ENCODE data around the gene ELMOD3.

Gene ELMOD3

GRCh38 chr2:85309699-85310321, 44.8 kb upstream of the ELMOD3 start:
- H2BK15ac ChIP-seq (ENCODE audit: low read depth, poor library complexity, severe bottlenecking) = no peak overlapping the region
- H3K36me3 ChIP-seq (ENCODE audit: control insufficient read depth in 1 of 2, insufficient read depth in 2 of 2, low read depth in 1 of 2, low read length in 2 of 2) = peaks cover 40 to 51% of the 10 kb centered on the region in 2 experiments
- no peak overlapping the region for H3K18ac ChIP-seq (ENCODE audit: low read depth in 1 of 2, low read length in 2 of 2)
- no peaks in the 10 kb centered on the region for H3K9me3 ChIP-seq (ENCODE audit: control insufficient read depth, low read length)
- H2AK5ac ChIP-seq (ENCODE audit: low read length, severe bottlenecking) = peak overlapping the region; percentile 0
- H3K9ac ChIP-seq (ENCODE audit: low read length) = no peak overlapping the region
- H3K4me3 ChIP-seq (ENCODE audit: insufficient read depth in 1 of 2, low read depth in 1 of 2, low read length in 2 of 2) = no peak overlapping the region
- no peak for DNase-seq
- no peak overlapping the region for H2BK120ac ChIP-seq (ENCODE audit: low read depth, low read length)
- peak overlapping the region; percentile 33 for H3K27ac ChIP-seq (ENCODE audit: low read length, poor library complexity, severe bottlenecking)
- peak overlapping the region in 1 of 2 experiments; percentile 77 for H3K23ac ChIP-seq (ENCODE audit: low read length in 2 of 2)
- peaks cover 2% of the 10 kb centered on the region for H3K79me1 ChIP-seq (replicated peaks; ENCODE audit: low read length, poor library complexity, severe bottlenecking)
- H4K8ac ChIP-seq (ENCODE audit: low read length) = no peak overlapping the region
- no peak overlapping the region for H3K14ac ChIP-seq (ENCODE audit: low read length in 2 of 2)
- H3K27me3 ChIP-seq (ENCODE audit: control insufficient read depth in 1 of 2, insufficient read depth in 1 of 2, low read length in 2 of 2) = no peaks in the 10 kb centered on the region
- H3K4ac ChIP-seq (ENCODE audit: low read depth in 1 of 2, low read length in 2 of 2) = no peak overlapping the region
- WGBS = 86% methylated on average over 18 of the region's 19 CpGs
- H2AFZ ChIP-seq (ENCODE audit: low read depth, low read length) = no peak overlapping the region
- no peak overlapping the region for H2BK12ac ChIP-seq (ENCODE audit: low read length in 2 of 2)
- no peak overlapping the region for H3K4me2 ChIP-seq (ENCODE audit: low read length, poor library complexity, severe bottlenecking)
- no peak overlapping the region for H2BK5ac ChIP-seq (ENCODE audit: low read depth, low read length, poor library complexity, severe bottlenecking)
- H4K91ac ChIP-seq (ENCODE audit: low read length) = no peak overlapping the region
- peaks cover 24% of the 10 kb centered on the region for H3K4me1 ChIP-seq (ENCODE audit: control insufficient read depth, insufficient read depth, low read depth, low read length)

- H3K14ac ChIP-seq (ENCODE audit: low read length in 2 of 2) = no peak overlapping the region
- H3K27me3 ChIP-seq (ENCODE audit: control insufficient read depth in 1 of 2, insufficient read depth in 1 of 2, low read length in 2 of 2) = no peaks in the 10 kb centered on the region
- no peak overlapping the region for H3K23ac ChIP-seq (ENCODE audit: low read length in 2 of 2)
- peaks cover 24% of the 10 kb centered on the region for H3K4me1 ChIP-seq (ENCODE audit: control insufficient read depth, insufficient read depth, low read depth, low read length)
- H4K91ac ChIP-seq (ENCODE audit: low read length) = no peak overlapping the region
- H2AFZ ChIP-seq (ENCODE audit: low read depth, low read length) = no peak overlapping the region
- H2BK12ac ChIP-seq (ENCODE audit: low read length in 2 of 2) = no peak overlapping the region
- H3K18ac ChIP-seq (ENCODE audit: low read depth in 1 of 2, low read length in 2 of 2) = no peak overlapping the region
- no peak overlapping the region for H3K27ac ChIP-seq (ENCODE audit: low read length, poor library complexity, severe bottlenecking)
- 79% methylated on average over 3 of the region's 3 CpGs for WGBS
- no peak overlapping the region for H2AK5ac ChIP-seq (ENCODE audit: low read length, severe bottlenecking)
- no peak overlapping the region for H4K8ac ChIP-seq (ENCODE audit: low read length)
- H3K9me3 ChIP-seq (ENCODE audit: control insufficient read depth, low read length) = no peaks in the 10 kb centered on the region
- DNase-seq = no peak
- no peak overlapping the region for H2BK5ac ChIP-seq (ENCODE audit: low read depth, low read length, poor library complexity, severe bottlenecking)
- peaks cover 40 to 51% of the 10 kb centered on the region in 2 experiments for H3K36me3 ChIP-seq (ENCODE audit: control insufficient read depth in 1 of 2, insufficient read depth in 2 of 2, low read depth in 1 of 2, low read length in 2 of 2)
- no peak overlapping the region for H3K4ac ChIP-seq (ENCODE audit: low read depth in 1 of 2, low read length in 2 of 2)
- peaks cover 4% of the 10 kb centered on the region for H3K79me1 ChIP-seq (replicated peaks; ENCODE audit: low read length, poor library complexity, severe bottlenecking)
- H2BK15ac ChIP-seq (ENCODE audit: low read depth, poor library complexity, severe bottlenecking) = no peak overlapping the region
- no peak overlapping the region for H3K4me3 ChIP-seq (ENCODE audit: insufficient read depth in 1 of 2, low read depth in 1 of 2, low read length in 2 of 2)
- no peak overlapping the region for H3K4me2 ChIP-seq (ENCODE audit: low read length, poor library complexity, severe bottlenecking)
- H3K9ac ChIP-seq (ENCODE audit: low read length) = no peak overlapping the region
- H2BK120ac ChIP-seq (ENCODE audit: low read depth, low read length) = no peak overlapping the region
These were observed 44.2 kb upstream of the ELMOD3 start for GRCh38 chr2:85310330-85310729.

GRCh38 chr2:85312404-85312803, 42.2 kb upstream of the ELMOD3 start:
- Histone ChIP-seq H3K4me1 (ENCODE audit: control insufficient read depth, insufficient read depth, low read depth, low read length) (peaks cover 24% of the 10 kb centered on the region), H3K36me3 (ENCODE audit: control insufficient read depth in 1 of 2, insufficient read depth in 2 of 2, low read depth in 1 of 2, low read length in 2 of 2) (peaks cover 42 to 47% of the 10 kb centered on the region in 2 experiments), H3K23ac (ENCODE audit: low read length in 2 of 2) (no peak overlapping the region), H2BK120ac (ENCODE audit: low read depth, low read length) (no peak overlapping the region), H3K9ac (ENCODE audit: low read length) (peak overlapping the region; percentile 62), H2AK5ac (ENCODE audit: low read length, severe bottlenecking) (no peak overlapping the region), H3K27ac (ENCODE audit: low read length, poor library complexity, severe bottlenecking) (no peak overlapping the region), H3K18ac (ENCODE audit: low read depth in 1 of 2, low read length in 2 of 2) (no peak overlapping the region), H3K14ac (ENCODE audit: low read length in 2 of 2) (no peak overlapping the region), H3K27me3 (ENCODE audit: control insufficient read depth in 1 of 2, insufficient read depth in 1 of 2, low read length in 2 of 2) (no peaks in the 10 kb centered on the region), H3K4ac (ENCODE audit: low read depth in 1 of 2, low read length in 2 of 2) (no peak overlapping the region), H2BK5ac (ENCODE audit: low read depth, low read length, poor library complexity, severe bottlenecking) (no peak overlapping the region), H3K4me3 (ENCODE audit: insufficient read depth in 1 of 2, low read depth in 1 of 2, low read length in 2 of 2) (no peak overlapping the region), H4K91ac (ENCODE audit: low read length) (no peak overlapping the region), H3K9me3 (ENCODE audit: control insufficient read depth, low read length) (no peaks in the 10 kb centered on the region), H2BK15ac (ENCODE audit: low read depth, poor library complexity, severe bottlenecking) (no peak overlapping the region), H2BK12ac (ENCODE audit: low read length in 2 of 2) (no peak overlapping the region), H3K4me2 (ENCODE audit: low read length, poor library complexity, severe bottlenecking) (no peak overlapping the region), H2AFZ (ENCODE audit: low read depth, low read length) (no peak overlapping the region), H3K79me1 (replicated peaks; ENCODE audit: low read length, poor library complexity, severe bottlenecking) (peaks cover 5% of the 10 kb centered on the region), H4K8ac (ENCODE audit: low read length) (no peak overlapping the region)
- peak; percentile 52 for DNase-seq
- 96% methylated on average over 6 of the region's 7 CpGs for WGBS

- H2BK15ac ChIP-seq (ENCODE audit: low read depth, poor library complexity, severe bottlenecking) = no peak overlapping the region
- no peak overlapping the region for H3K4me3 ChIP-seq (ENCODE audit: insufficient read depth in 1 of 2, low read depth in 1 of 2, low read length in 2 of 2)
- no peak overlapping the region for H2AK5ac ChIP-seq (ENCODE audit: low read length, severe bottlenecking)
- H3K9ac ChIP-seq (ENCODE audit: low read length) = no peak overlapping the region
- H4K8ac ChIP-seq (ENCODE audit: low read length) = no peak overlapping the region
- H3K27ac ChIP-seq (ENCODE audit: low read length, poor library complexity, severe bottlenecking) = no peak overlapping the region
- peaks cover 14% of the 10 kb centered on the region for H3K79me1 ChIP-seq (replicated peaks; ENCODE audit: low read length, poor library complexity, severe bottlenecking)
- no peak overlapping the region for H2BK5ac ChIP-seq (ENCODE audit: low read depth, low read length, poor library complexity, severe bottlenecking)
- H2BK12ac ChIP-seq (ENCODE audit: low read length in 2 of 2) = no peak overlapping the region
- WGBS = 97% methylated on average over 10 of the region's 10 CpGs
- no peak overlapping the region for H2AFZ ChIP-seq (ENCODE audit: low read depth, low read length)
- H3K14ac ChIP-seq (ENCODE audit: low read length in 2 of 2) = no peak overlapping the region
- H3K4me2 ChIP-seq (ENCODE audit: low read length, poor library complexity, severe bottlenecking) = no peak overlapping the region
- no peak overlapping the region for H2BK120ac ChIP-seq (ENCODE audit: low read depth, low read length)
- no peak for DNase-seq
- no peak overlapping the region for H3K4ac ChIP-seq (ENCODE audit: low read depth in 1 of 2, low read length in 2 of 2)
- no peaks in the 10 kb centered on the region for H3K9me3 ChIP-seq (ENCODE audit: control insufficient read depth, low read length)
- H3K4me1 ChIP-seq (ENCODE audit: control insufficient read depth, insufficient read depth, low read depth, low read length) = peaks cover 15% of the 10 kb centered on the region
- H4K91ac ChIP-seq (ENCODE audit: low read length) = no peak overlapping the region
- H3K23ac ChIP-seq (ENCODE audit: low read length in 2 of 2) = no peak overlapping the region
- H3K36me3 ChIP-seq (ENCODE audit: control insufficient read depth in 1 of 2, insufficient read depth in 2 of 2, low read depth in 1 of 2, low read length in 2 of 2) = peaks cover 44 to 46% of the 10 kb centered on the region in 2 experiments
- no peak overlapping the region for H3K18ac ChIP-seq (ENCODE audit: low read depth in 1 of 2, low read length in 2 of 2)
- no peaks in the 10 kb centered on the region for H3K27me3 ChIP-seq (ENCODE audit: control insufficient read depth in 1 of 2, insufficient read depth in 1 of 2, low read length in 2 of 2)
These were observed 39.7 kb upstream of the ELMOD3 start for GRCh38 chr2:85314884-85315242.
